ENCODE results near the gene ANKRD13D. TPM values are rescaled to one million over a fixed set of nuclear protein-coding genes. Genes with fewer than 3 reads are reported as not detected.

ANKRD13D gene
- polyA plus RNA-seq, 1 of the 3 experiments (the other 2 are of a cell fraction) = 50.2 TPM

- TF ChIP-seq EP300 (IDR thresholded peaks at IDR 0.05; ENCODE audit: borderline replicate concordance in 1 of 2, low read depth in 1 of 2, low read length in 1 of 2) (no peak), RFX5 (IDR thresholded peaks at IDR 0.05; ENCODE audit: low read length) (no peak)
These were observed 19.1 kb downstream of the ANKRD13D start (continued) for GRCh38 chr11:67308031-67308866.

DNA sequence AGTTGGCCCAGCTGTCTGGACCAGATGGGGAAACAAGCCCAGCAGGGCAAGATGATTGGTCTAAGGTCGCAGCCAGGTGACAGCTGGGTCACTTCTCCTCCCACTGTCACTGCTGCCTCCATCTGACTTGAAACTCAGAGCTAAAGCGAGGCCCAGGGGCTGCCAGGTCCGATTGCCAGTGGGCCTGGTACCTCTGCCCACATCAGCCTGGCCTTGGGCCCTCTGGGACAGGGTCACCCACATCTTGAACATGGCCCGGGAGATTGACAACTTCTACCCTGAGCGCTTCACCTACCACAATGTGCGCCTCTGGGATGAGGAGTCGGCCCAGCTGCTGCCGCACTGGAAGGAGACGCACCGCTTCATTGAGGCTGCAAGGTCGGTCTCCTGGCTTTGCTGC is 20.1 kb downstream of the ANKRD13D start:
- ChIA-PET POLR2A (no interaction called here), CTCF (interaction anchor here (1.0 to 2.7 kb wide), 4 partner anchors 8 to 73 kb away, joined by 4 to 12 read pairs (median 8); no protein-coding TSS in a partner anchor)
- Histone ChIP-seq H3K4me1 (ENCODE audit: control insufficient read depth in 1 of 2, insufficient read depth in 2 of 2, low read depth in 1 of 2, low read length in 1 of 2) (peaks cover 4 to 24% of the 10 kb centered on the region in 2 experiments; a peak in 2 of 4 replicates), H3F3A (replicated peaks; ENCODE audit: insufficient read depth) (peaks cover 7% of the 10 kb centered on the region), H3K27me3 (ENCODE audit: insufficient read depth) (no peaks in the 10 kb centered on the region), H3K36me3 (replicated peaks in 1 of 2; ENCODE audit: control insufficient read depth in 1 of 2, insufficient read depth in 2 of 2, low read length in 1 of 2) (peaks cover 0 to 5% of the 10 kb centered on the region in 2 experiments), H3K9ac (no peak overlapping the region), H3K4me3 (ENCODE audit: low read depth in 2 of 2, low read length in 1 of 2) (no peak overlapping the region), H4K20me1 (ENCODE audit: insufficient read depth) (no peaks in the 10 kb centered on the region), H3K4me2 (no peak overlapping the region), H3K9me2 (no peaks in the 10 kb centered on the region), H3K79me2 (ENCODE audit: insufficient read depth) (no peaks in the 10 kb centered on the region), H3K27ac (ENCODE audit: low read depth in 2 of 2, low read length in 1 of 2) (no peak overlapping the region), H2AFZ (ENCODE audit: low read depth) (no peak overlapping the region), H3K9me3 (no peaks in the 10 kb centered on the region)
- TF ChIP-seq FOXJ3 (CRISPR knock-in tag; IDR thresholded peaks at IDR 0.05) (no peak), FOSL2 (IDR thresholded peaks at IDR 0.05; ENCODE audit: borderline replicate concordance, low read depth) (no peak), TEAD4 (IDR thresholded peaks at IDR 0.05; ENCODE audit: borderline replicate concordance, insufficient read depth) (no peak), ELF1 (IDR thresholded peaks at IDR 0.05) (no peak), FOXM1 (IDR thresholded peaks at IDR 0.05; ENCODE audit: low read depth) (no peak), REST (IDR thresholded peaks at IDR 0.05; ENCODE audit: low read depth, low read length) (no peak)
- WGBS (ENCODE audit: low lambda C conversion rate) = 60% methylated on average over 1 of the region's 11 CpGs
- DNase-seq = no peak

- POLR2A ChIA-PET = no interaction called here
- H3F3A ChIP-seq (replicated peaks; ENCODE audit: insufficient read depth) = peaks cover 7% of the 10 kb centered on the region
- no peak overlapping the region for H2AFZ ChIP-seq (ENCODE audit: low read depth)
- CTCF ChIA-PET = interaction anchor here (1.9 to 2.7 kb wide), 3 partner anchors 8 to 73 kb away, joined by 5 to 12 read pairs (median 11); no protein-coding TSS in a partner anchor
- no peak overlapping the region for H3K4me2 ChIP-seq
- no peaks in the 10 kb centered on the region for H3K9me3 ChIP-seq
- TF ChIP-seq TCF12 (IDR thresholded peaks at IDR 0.05) (no peak), SMC3 (IDR thresholded peaks at IDR 0.05; ENCODE audit: low read depth, low read length) (no peak), ELF1 (IDR thresholded peaks at IDR 0.05) (no peak), IRF3 (IDR thresholded peaks at IDR 0.05; ENCODE audit: low read depth, low read length) (no peak), RFX5 (IDR thresholded peaks at IDR 0.05; ENCODE audit: low read length) (no peak), RXRA (IDR thresholded peaks at IDR 0.05; ENCODE audit: borderline replicate concordance, low read depth) (no peak), CHD2 (IDR thresholded peaks at IDR 0.05; ENCODE audit: low read length, partially characterized antibody) (no peak), CTCF (IDR thresholded peaks at IDR 0.05) (no peak), YY1 (IDR thresholded peaks at IDR 0.05; ENCODE audit: low read depth) (no peak), TEAD4 (IDR thresholded peaks at IDR 0.05; ENCODE audit: borderline replicate concordance, insufficient read depth) (no peak)
- 60% methylated on average over 2 of the region's 14 CpGs for WGBS (ENCODE audit: low lambda C conversion rate)
- no peak overlapping the region for H3K27ac ChIP-seq (ENCODE audit: low read depth in 2 of 2, low read length in 1 of 2)
- H3K9ac ChIP-seq = no peak overlapping the region
- H3K4me3 ChIP-seq (ENCODE audit: low read depth in 2 of 2, low read length in 1 of 2) = no peak overlapping the region
- peaks cover 0 to 19% of the 10 kb centered on the region in 2 experiments; a peak in 1 of 4 replicates for H3K4me1 ChIP-seq (ENCODE audit: control insufficient read depth in 1 of 2, insufficient read depth in 2 of 2, low read depth in 1 of 2, low read length in 1 of 2)
- peaks cover 0 to 5% of the 10 kb centered on the region in 2 experiments for H3K36me3 ChIP-seq (replicated peaks in 1 of 2; ENCODE audit: control insufficient read depth in 1 of 2, insufficient read depth in 2 of 2, low read length in 1 of 2)
- H3K9me2 ChIP-seq = no peaks in the 10 kb centered on the region
- no peaks in the 10 kb centered on the region for H3K79me2 ChIP-seq (ENCODE audit: insufficient read depth)
- no peaks in the 10 kb centered on the region for H4K20me1 ChIP-seq (ENCODE audit: insufficient read depth)
- no peak for DNase-seq
- no peaks in the 10 kb centered on the region for H3K27me3 ChIP-seq (ENCODE audit: insufficient read depth)
These were observed 20.6 kb downstream of the ANKRD13D start for GRCh38 chr11:67309661-67310061.

Data from SK-N-SH (cell line).